ENCODE results near the gene CDCA4.

CDCA4 gene

DNA sequence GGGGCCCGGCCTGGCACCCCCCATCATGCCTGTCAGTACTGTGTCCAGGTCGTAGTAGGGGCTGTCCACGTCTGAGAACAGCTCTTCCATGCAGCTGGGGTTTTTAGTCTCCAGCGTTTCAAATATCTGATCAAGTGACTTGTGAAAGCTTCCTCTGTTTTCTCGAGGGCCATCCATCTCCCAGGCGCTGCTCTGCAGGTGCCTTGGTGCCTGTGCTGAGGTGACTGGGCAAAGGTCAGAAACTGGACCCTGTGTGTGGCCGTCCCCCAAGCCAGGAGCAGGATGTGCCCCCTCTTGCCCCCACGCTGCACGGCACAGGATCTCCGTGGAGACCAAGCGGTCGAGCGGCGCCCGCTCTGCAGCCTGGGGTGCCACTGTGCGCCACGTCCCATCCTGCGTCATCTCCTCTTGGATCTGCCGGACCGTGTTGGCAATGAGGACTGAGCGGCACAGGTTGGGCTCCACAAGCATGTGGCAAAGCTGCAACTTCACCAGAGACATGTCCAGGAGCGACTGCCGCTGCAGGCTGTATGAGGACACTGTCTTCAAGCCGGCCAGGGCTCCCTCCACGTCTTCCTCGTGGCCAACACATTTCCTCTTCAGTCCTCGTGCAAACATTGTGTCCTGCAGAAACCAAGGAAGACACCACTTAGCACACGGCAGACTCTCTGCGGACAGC lies 9.4 kb downstream of the CDCA4 start:
- Histone ChIP-seq H3K27me3 (ENCODE audit: low read length) (no peaks in the 10 kb centered on the region), H2AFZ (ENCODE audit: low read depth, low read length, severe bottlenecking) (no peak overlapping the region), H3K4me2 (ENCODE audit: low read depth, low read length, poor library complexity, severe bottlenecking) (no peak overlapping the region), H3K9me2 (replicated peaks; ENCODE audit: insufficient read depth, low read length) (no peaks in the 10 kb centered on the region), H3K9ac (ENCODE audit: low read length) (no peak overlapping the region), H3K36me3 (ENCODE audit: low read length) (peaks cover 7% of the 10 kb centered on the region; the same call in 1 of the 2 replicates), H3K27ac (ENCODE audit: low read depth, low read length) (no peak overlapping the region), H3F3A (ENCODE audit: insufficient read depth) (peaks cover 18% of the 10 kb centered on the region), H3K9me3 (ENCODE audit: insufficient read depth, low read length) (no peaks in the 10 kb centered on the region), H4K20me1 (ENCODE audit: low read depth, low read length) (peaks cover 44% of the 10 kb centered on the region), H3K79me2 (ENCODE audit: insufficient read depth, low read length) (peaks cover 81% of the 10 kb centered on the region), H3K4me3 (ENCODE audit: insufficient read depth, low read length, poor library complexity, severe bottlenecking) (no peak overlapping the region)
- TF ChIP-seq, protein P1, sequence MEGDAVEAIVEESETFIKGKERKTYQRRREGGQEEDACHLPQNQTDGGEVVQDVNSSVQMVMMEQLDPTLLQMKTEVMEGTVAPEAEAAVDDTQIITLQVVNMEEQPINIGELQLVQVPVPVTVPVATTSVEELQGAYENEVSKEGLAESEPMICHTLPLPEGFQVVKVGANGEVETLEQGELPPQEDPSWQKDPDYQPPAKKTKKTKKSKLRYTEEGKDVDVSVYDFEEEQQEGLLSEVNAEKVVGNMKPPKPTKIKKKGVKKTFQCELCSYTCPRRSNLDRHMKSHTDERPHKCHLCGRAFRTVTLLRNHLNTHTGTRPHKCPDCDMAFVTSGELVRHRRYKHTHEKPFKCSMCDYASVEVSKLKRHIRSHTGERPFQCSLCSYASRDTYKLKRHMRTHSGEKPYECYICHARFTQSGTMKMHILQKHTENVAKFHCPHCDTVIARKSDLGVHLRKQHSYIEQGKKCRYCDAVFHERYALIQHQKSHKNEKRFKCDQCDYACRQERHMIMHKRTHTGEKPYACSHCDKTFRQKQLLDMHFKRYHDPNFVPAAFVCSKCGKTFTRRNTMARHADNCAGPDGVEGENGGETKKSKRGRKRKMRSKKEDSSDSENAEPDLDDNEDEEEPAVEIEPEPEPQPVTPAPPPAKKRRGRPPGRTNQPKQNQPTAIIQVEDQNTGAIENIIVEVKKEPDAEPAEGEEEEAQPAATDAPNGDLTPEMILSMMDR (IDR thresholded peaks at IDR 0.05; ENCODE audit: insufficient read depth, low read length, poor library complexity, severe bottlenecking) = no peak
- no peak for TF ChIP-seq EZH2phosphoT487 (conservative IDR thresholded peaks at IDR 0.05; ENCODE audit: low read length)

DNA sequence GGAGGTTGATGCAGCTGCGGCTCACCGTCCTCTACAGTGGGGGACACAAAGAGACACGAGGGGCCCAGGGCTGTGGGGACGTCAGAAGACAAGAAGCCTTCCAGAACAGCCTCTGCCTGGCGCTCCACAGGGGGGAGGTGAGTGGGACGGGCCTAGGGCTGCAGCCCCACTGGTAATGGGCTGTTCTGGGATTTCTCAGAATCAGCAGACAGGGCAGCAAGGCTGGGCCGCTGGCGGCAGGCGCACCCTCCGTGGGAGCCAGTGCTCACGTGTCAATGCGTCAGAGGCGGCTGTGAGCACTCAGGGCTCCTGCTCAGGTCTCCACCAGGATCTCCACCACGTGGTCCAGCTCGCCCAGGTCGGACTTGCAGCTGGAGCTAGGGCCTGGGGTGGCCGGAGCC lies 10.0 kb downstream of the CDCA4 start:
- Histone ChIP-seq H3K9me2 (replicated peaks; ENCODE audit: insufficient read depth, low read length) (no peaks in the 10 kb centered on the region), H3K4me2 (ENCODE audit: low read depth, low read length, poor library complexity, severe bottlenecking) (no peak overlapping the region), H3K36me3 (ENCODE audit: low read length) (peaks cover 7% of the 10 kb centered on the region; the same call in 1 of the 2 replicates), H3F3A (ENCODE audit: insufficient read depth) (peaks cover 18% of the 10 kb centered on the region), H3K27ac (ENCODE audit: low read depth, low read length) (no peak overlapping the region), H4K20me1 (ENCODE audit: low read depth, low read length) (peaks cover 39% of the 10 kb centered on the region), H3K27me3 (ENCODE audit: low read length) (no peaks in the 10 kb centered on the region), H3K4me3 (ENCODE audit: insufficient read depth, low read length, poor library complexity, severe bottlenecking) (no peak overlapping the region), H3K9me3 (ENCODE audit: insufficient read depth, low read length) (no peaks in the 10 kb centered on the region), H3K79me2 (ENCODE audit: insufficient read depth, low read length) (peaks cover 76% of the 10 kb centered on the region), H2AFZ (ENCODE audit: low read depth, low read length, severe bottlenecking) (no peak overlapping the region), H3K9ac (ENCODE audit: low read length) (no peak overlapping the region)
- TF ChIP-seq, protein P1 (IDR thresholded peaks at IDR 0.05; ENCODE audit: insufficient read depth, low read length, poor library complexity, severe bottlenecking) = no peak

DNA sequence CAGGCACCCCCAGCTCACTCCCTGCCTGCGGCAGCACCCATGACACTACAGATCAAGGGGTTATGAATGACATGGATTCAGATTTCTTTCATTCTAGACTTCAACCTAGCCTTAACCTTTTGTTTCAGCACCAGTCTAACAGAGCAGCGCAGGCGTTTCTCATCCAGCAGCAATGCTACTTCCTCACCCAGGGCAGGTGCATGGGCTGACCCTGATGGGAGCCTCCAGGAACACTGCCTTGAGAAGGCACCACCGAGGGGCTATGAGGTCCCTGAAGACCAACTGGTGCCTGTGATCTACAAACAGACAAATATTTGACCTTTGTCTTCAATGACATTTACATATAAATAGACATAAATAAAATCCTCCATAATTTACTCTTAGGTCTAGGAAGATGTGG lies 10.8 kb downstream of the CDCA4 start:
- Histone ChIP-seq H4K20me1 (ENCODE audit: low read depth, low read length) (peaks cover 39% of the 10 kb centered on the region), H3K36me3 (ENCODE audit: low read length) (peaks cover 7% of the 10 kb centered on the region; the same call in 1 of the 2 replicates), H2AFZ (ENCODE audit: low read depth, low read length, severe bottlenecking) (no peak overlapping the region), H3K9ac (ENCODE audit: low read length) (no peak overlapping the region), H3F3A (ENCODE audit: insufficient read depth) (peaks cover 14% of the 10 kb centered on the region), H3K27me3 (ENCODE audit: low read length) (no peaks in the 10 kb centered on the region), H3K9me2 (replicated peaks; ENCODE audit: insufficient read depth, low read length) (no peaks in the 10 kb centered on the region), H3K4me3 (ENCODE audit: insufficient read depth, low read length, poor library complexity, severe bottlenecking) (no peak overlapping the region), H3K27ac (ENCODE audit: low read depth, low read length) (no peak overlapping the region), H3K9me3 (ENCODE audit: insufficient read depth, low read length) (no peaks in the 10 kb centered on the region), H3K4me2 (ENCODE audit: low read depth, low read length, poor library complexity, severe bottlenecking) (no peak overlapping the region), H3K79me2 (ENCODE audit: insufficient read depth, low read length) (peaks cover 68% of the 10 kb centered on the region)
- no peak for TF ChIP-seq EZH2phosphoT487 (conservative IDR thresholded peaks at IDR 0.05; ENCODE audit: low read length)
- TF ChIP-seq, protein P1 (IDR thresholded peaks at IDR 0.05; ENCODE audit: insufficient read depth, low read length, poor library complexity, severe bottlenecking) = no peak
